Esophagus squamous epithelium (tissue), 5 donors: ENCODE results near the gene LCE1D. TPM values are rescaled to one million over a fixed set of nuclear protein-coding genes. Genes with fewer than 3 reads are reported as not detected.

Experiments
- DNase-seq: peaks from one replicate; lab custom pipeline; 2025; lab: John Stamatoyannopoulos, UW
- H3K27ac ChIP-seq, 4 donors: fragments of 200-600 bp; sonication (generic); one replicate each; pipeline ENCODE4 v1.5.1; 2016 to 2019; ENCODE audit warnings: mild to moderate bottlenecking in 1 of 4
- H3K27me3 ChIP-seq, 4 donors: fragments of 200-600 bp; sonication (generic); 1 replicate in 3 of 4; 2 replicates in 1 of 4; pipeline versions ENCODE4 v1.5.1 to v1.6.0; 2017 to 2021; ENCODE audit warnings: antibody characterized with exemption in 1 of 4
- H3K36me3 ChIP-seq, 3 donors: fragments of 200-600 bp; sonication (generic); one replicate each; pipeline ENCODE4 v1.5.1; 2016 to 2019
- H3K4me1 ChIP-seq, 3 donors: fragments of 200-600 bp; sonication (generic); one replicate each; pipeline ENCODE4 v1.5.1; 2017 to 2019
- H3K4me3 ChIP-seq, 4 donors: fragments of 200-600 bp; sonication (generic); 1 replicate in 3 of 4; 2 replicates in 1 of 4; pipeline ENCODE4 v1.5.1; 2016 to 2019; ENCODE audit warnings: mild to moderate bottlenecking in 2 of 4, moderate library complexity in 1 of 4
- H3K9me3 ChIP-seq, 3 donors: fragments of 200-600 bp; sonication (generic); one replicate each; pipeline ENCODE4 v1.5.1; 2016 to 2019
- POLR2A ChIP-seq, 4 donors: fragments of 450-650 bp; IDR thresholded peaks; one replicate each; pipeline ENCODE4 v1.6.1; 2017; ENCODE audit warnings: antibody characterized with exemption in 4 of 4, mild to moderate bottlenecking in 4 of 4, moderate library complexity in 3 of 4
- WGBS, 2 donors: methylation state at CpG; one replicate each; pipeline ENCODE4 v1.1.5; 2018; 5-methylcytosine and 5-hydroxymethylcytosine counted together
- intact Hi-C: fragments of 100-400 bp; cut with DNase I; formaldehyde crosslinking; loops from one replicate; pipeline ENCODE4 v1.15.0; 2022
- total RNA-seq, 4 donors: library from RNA; depleted of rRNA; stranded (reverse); fragments of >200 nt; gene quantifications; one replicate each; pipeline ENCODE4 v1.1.0, GENCODE V29; 2016
- TF ChIP-seq, protein P1 (sequence below), 6 experiments: fragments of 450-650 bp in 4 of 6; fragments of 200-600 bp in 2 of 6; sonication (generic) in 2 of 6; IDR thresholded peaks; one replicate each; pipeline ENCODE4 v1.5.1; 2016 to 2019; ENCODE audit warnings: antibody characterized with exemption in 6 of 6, mild to moderate bottlenecking in 4 of 6, moderate library complexity in 4 of 6
- donor health status: DM: yes; HTN: yes; CAD: no.

Gene LCE1D
- total RNA-seq, 4 donors from 2014 or later = not detected

- H3K36me3 ChIP-seq = no peaks in the 10 kb centered on the region
- peaks cover 0 to 3% (median 0%) of the 10 kb centered on the region in 4 donors for H3K27me3 ChIP-seq
- no peak overlapping the region for H3K27ac ChIP-seq
- DNase-seq = no peak
- no peaks in the 10 kb centered on the region for H3K4me1 ChIP-seq
- TF ChIP-seq POLR2A (IDR thresholded peaks at IDR 0.05) = no peak
- TF ChIP-seq, protein P1, sequence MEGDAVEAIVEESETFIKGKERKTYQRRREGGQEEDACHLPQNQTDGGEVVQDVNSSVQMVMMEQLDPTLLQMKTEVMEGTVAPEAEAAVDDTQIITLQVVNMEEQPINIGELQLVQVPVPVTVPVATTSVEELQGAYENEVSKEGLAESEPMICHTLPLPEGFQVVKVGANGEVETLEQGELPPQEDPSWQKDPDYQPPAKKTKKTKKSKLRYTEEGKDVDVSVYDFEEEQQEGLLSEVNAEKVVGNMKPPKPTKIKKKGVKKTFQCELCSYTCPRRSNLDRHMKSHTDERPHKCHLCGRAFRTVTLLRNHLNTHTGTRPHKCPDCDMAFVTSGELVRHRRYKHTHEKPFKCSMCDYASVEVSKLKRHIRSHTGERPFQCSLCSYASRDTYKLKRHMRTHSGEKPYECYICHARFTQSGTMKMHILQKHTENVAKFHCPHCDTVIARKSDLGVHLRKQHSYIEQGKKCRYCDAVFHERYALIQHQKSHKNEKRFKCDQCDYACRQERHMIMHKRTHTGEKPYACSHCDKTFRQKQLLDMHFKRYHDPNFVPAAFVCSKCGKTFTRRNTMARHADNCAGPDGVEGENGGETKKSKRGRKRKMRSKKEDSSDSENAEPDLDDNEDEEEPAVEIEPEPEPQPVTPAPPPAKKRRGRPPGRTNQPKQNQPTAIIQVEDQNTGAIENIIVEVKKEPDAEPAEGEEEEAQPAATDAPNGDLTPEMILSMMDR (IDR thresholded peaks at IDR 0.05) = peak in 3 of 6 experiments; percentile 14 to 57 (median 19)
- 8 to 47% methylated on average over 2 to 4 of the region's 4 CpGs for WGBS, 2 donors
- intact Hi-C loops = no loop called here
- H3K9me3 ChIP-seq = no peaks in the 10 kb centered on the region
- H3K4me3 ChIP-seq = no peak overlapping the region
These were observed 18.9 kb upstream of the LCE1D start for GRCh38 chr1:152777510-152778137.

- Histone ChIP-seq H3K4me3 (no peak overlapping the region), H3K4me1 (peaks cover 0 to 11% (median 10%) of the 10 kb centered on the region in 3 donors), H3K9me3 (no peaks in the 10 kb centered on the region), H3K27ac (no peak overlapping the region), H3K27me3 (no peaks in the 10 kb centered on the region), H3K36me3 (no peaks in the 10 kb centered on the region)
- WGBS, 2 donors = 56 to 70% methylated on average over 2 of the region's 2 CpGs
- DNase-seq = no peak
- no peak for TF ChIP-seq POLR2A (IDR thresholded peaks at IDR 0.05)
- TF ChIP-seq, protein P1 (IDR thresholded peaks at IDR 0.05) = no peak
- intact Hi-C loops = no loop called here
These were observed 13.4 kb upstream of the LCE1D start for GRCh38 chr1:152783095-152783494.

GRCh38 chr1:152786077-152786476 lies 10.4 kb upstream of the LCE1D start, which contains the start of gene LCE1E:
TSS of gene LCE1E (plus strand) at chr1:152786257. CDS start at chr1:152787300, 1,043 bp downstream.
- H3K9me3 ChIP-seq = no peaks in the 10 kb centered on the region
- no peak within 1 kb of the TSS for H3K4me3 ChIP-seq
- H3K27me3 ChIP-seq = no peaks in the 10 kb centered on the region
- WGBS, 2 donors = 35 to 50% methylated on average over 1 to 2 of the region's 2 CpGs
- intact Hi-C loops = no loop called here
- H3K4me1 ChIP-seq = peaks cover 0 to 11% (median 10%) of the 10 kb centered on the region in 3 donors
- no peak for TF ChIP-seq POLR2A (IDR thresholded peaks at IDR 0.05)
- TF ChIP-seq, protein P1 (IDR thresholded peaks at IDR 0.05) = peak in 1 of 6 experiments; percentile 27
- H3K27ac ChIP-seq = no peak within 1 kb of the TSS
- no peaks in the 10 kb centered on the region for H3K36me3 ChIP-seq
- no peak for DNase-seq

DNA sequence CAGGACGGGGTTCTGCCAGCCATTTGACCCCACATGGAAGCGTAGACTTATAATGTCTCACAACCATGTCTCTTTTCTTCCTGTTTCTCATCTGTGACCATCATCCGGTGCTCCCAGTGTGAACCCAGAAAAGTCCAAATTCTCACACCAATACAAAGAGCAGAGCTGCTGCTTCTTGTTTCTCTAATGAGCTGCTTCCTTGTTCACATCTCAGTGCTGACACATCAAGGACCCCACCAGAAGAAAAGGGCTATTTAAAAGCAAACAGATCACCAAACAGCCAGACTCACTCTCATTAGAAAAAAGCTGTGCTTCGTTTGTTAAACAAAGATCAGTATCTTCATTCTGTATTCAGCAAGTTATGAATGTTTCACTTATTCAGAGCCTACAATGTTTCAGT lies 835 bp upstream of the LCE1D start:
- H3K9me3 ChIP-seq = no peaks in the 10 kb centered on the region
- DNase-seq = no peak
- intact Hi-C loops = no loop called here
- 58 to 62% methylated on average over 4 of the region's 4 CpGs for WGBS, 2 donors
- no peaks in the 10 kb centered on the region for H3K27me3 ChIP-seq
- H3K27ac ChIP-seq = no peak overlapping the region
- H3K4me3 ChIP-seq = no peak overlapping the region
- no peaks in the 10 kb centered on the region for H3K36me3 ChIP-seq
- no peaks in the 10 kb centered on the region for H3K4me1 ChIP-seq
- TF ChIP-seq POLR2A (IDR thresholded peaks at IDR 0.05) = no peak
- TF ChIP-seq, protein P1 (IDR thresholded peaks at IDR 0.05) = no peak

DNA sequence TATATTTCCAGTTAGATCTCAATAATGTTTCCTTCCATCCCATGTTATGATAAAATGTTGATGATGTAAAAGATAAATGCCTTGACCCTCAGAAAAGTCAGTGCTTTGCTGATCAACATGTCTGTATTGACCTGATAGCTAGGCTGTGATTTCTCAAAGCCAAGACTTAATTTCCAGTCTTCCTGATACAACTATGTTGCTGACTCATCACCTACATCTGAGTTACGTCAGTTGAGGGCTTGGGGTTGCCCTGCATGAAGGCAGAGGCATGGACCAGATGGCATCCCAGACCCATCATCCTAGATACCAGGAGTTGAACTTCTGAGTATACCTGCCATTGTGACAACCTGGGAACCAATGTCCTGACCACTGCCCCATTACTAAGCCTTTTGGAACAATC lies 4.8 kb downstream of the LCE1D start:
- intact Hi-C loops = no loop called here
- Histone ChIP-seq H3K4me1 (peaks cover 0 to 6% (median 4%) of the 10 kb centered on the region in 3 donors), H3K9me3 (no peaks in the 10 kb centered on the region), H3K36me3 (no peaks in the 10 kb centered on the region), H3K27ac (no peak overlapping the region), H3K4me3 (no peak overlapping the region), H3K27me3 (no peaks in the 10 kb centered on the region)
- 38 to 44% methylated on average over 1 of the region's 1 CpG for WGBS, 2 donors
- TF ChIP-seq, protein P1 (IDR thresholded peaks at IDR 0.05) = no peak
- TF ChIP-seq POLR2A (IDR thresholded peaks at IDR 0.05) = no peak
- no peak for DNase-seq
